Gastroesophageal sphincter (tissue), 4 donors: ENCODE measurements around the gene RECQL. TPM values are rescaled to one million over a fixed set of nuclear protein-coding genes. Genes with fewer than 3 reads are reported as not detected.
A peak's percentile ranks its signal among the peaks of the same experiment; 100 is the strongest.

Source experiments
- ATAC-seq: fragments of 150-250 bp; one replicate; pipeline ENCODE4 v1.9.1; 2016; ENCODE audit warnings: mild to moderate bottlenecking, moderate library complexity
- H3K27ac ChIP-seq, 4 donors: fragments of 200-600 bp; sonication (generic) in 3 of 4; 1 replicate in 3 of 4; 2 replicates in 1 of 4; pipeline ENCODE4 v1.5.1; 2016 to 2019
- H3K27me3 ChIP-seq: fragments of 200-600 bp; sonication (generic); one replicate; pipeline ENCODE4 v1.5.1; 2019
- H3K36me3 ChIP-seq, 2 donors: fragments of 200-600 bp; sonication (generic); one replicate each; pipeline ENCODE4 v1.5.1; 2019; ENCODE audit warnings: control low read depth in 1 of 2
- H3K4me1 ChIP-seq, 3 donors: fragments of 200-600 bp; sonication (generic); 1 replicate in 2 of 3; 2 replicates in 1 of 3; pipeline ENCODE4 v1.5.1; 2016 to 2019; ENCODE audit warnings: control low read depth in 2 of 3
- H3K4me3 ChIP-seq, 2 donors: fragments of 200-600 bp; sonication (generic); one replicate each; pipeline ENCODE4 v1.5.1; 2019; ENCODE audit warnings: mild to moderate bottlenecking in 1 of 2, moderate library complexity in 1 of 2
- H3K9me3 ChIP-seq, 3 donors: fragments of 200-600 bp; sonication (generic); one replicate each; pipeline ENCODE4 v1.5.1; 2017 to 2019; ENCODE audit warnings: control low read depth in 2 of 3
- CTCF ChIP-seq, 4 experiments: fragments of 200-600 bp in 2 of 4; fragments of 450-650 bp in 2 of 4; sonication (generic) in 1 of 4; IDR thresholded peaks; one replicate each; pipeline ENCODE4 v1.5.1; 2017 to 2019; ENCODE audit warnings: antibody characterized with exemption in 4 of 4, mild to moderate bottlenecking in 2 of 4, moderate library complexity in 2 of 4
- EP300 ChIP-seq: sonication (generic); formaldehyde crosslinking; IDR thresholded peaks from one replicate; pipeline ENCODE4 v1.6.1; 2017; ENCODE audit warnings: antibody characterized with exemption, mild to moderate bottlenecking
- POLR2A ChIP-seq, 2 donors: fragments of 450-650 bp; IDR thresholded peaks; one replicate each; pipeline ENCODE4 v1.6.1; 2017; ENCODE audit warnings: antibody characterized with exemption in 2 of 2, mild to moderate bottlenecking in 2 of 2, moderate library complexity in 1 of 2
- POLR2AphosphoS5 ChIP-seq: sonication (generic); formaldehyde crosslinking; IDR thresholded peaks from one replicate; pipeline ENCODE4 v1.6.1; 2017; ENCODE audit warnings: antibody characterized with exemption
- WGBS, 2 donors: methylation state at CpG; one replicate each; pipeline ENCODE4 v1.1.5; 2018; ENCODE audit warnings: low coverage in 1 of 2; 5-methylcytosine and 5-hydroxymethylcytosine counted together
- total RNA-seq, 4 donors: library from RNA; depleted of rRNA; stranded (reverse); fragments of >200 nt; gene quantifications; one replicate each; pipeline ENCODE4 v1.1.0, GENCODE V29; 2016

The RECQL gene
- total RNA-seq, 4 donors from 2014 or later, result 44.6 to 75.0 (median 58.2) TPM

GRCh38 chr12:21453312-21453852 lies 48.1 kb downstream of the RECQL start:
- H3K9me3 ChIP-seq, result no peaks in the 10 kb centered on the region
- no peak for ATAC-seq
- H3K27ac ChIP-seq, result no peak overlapping the region
- H3K4me3 ChIP-seq, result no peak overlapping the region
- H3K36me3 ChIP-seq, result peaks cover 2 to 85% of the 10 kb centered on the region in 2 donors
- WGBS, 2 donors, result 86 to 90% methylated on average over 3 to 4 of the region's 4 CpGs
- H3K4me1 ChIP-seq, result no peaks in the 10 kb centered on the region
- TF ChIP-seq CTCF (IDR thresholded peaks at IDR 0.05) (no peak), POLR2A (IDR thresholded peaks at IDR 0.05) (no peak), EP300 (no peak), POLR2AphosphoS5 (no peak)
- no peaks in the 10 kb centered on the region for H3K27me3 ChIP-seq

GRCh38 chr12:21451529-21451928 lies 49.9 kb downstream of the RECQL start:
- TF ChIP-seq POLR2A (IDR thresholded peaks at IDR 0.05) (no peak), EP300 (no peak), CTCF (IDR thresholded peaks at IDR 0.05) (no peak), POLR2AphosphoS5 (no peak)
- WGBS, 2 donors, result 0 to 50% methylated on average over 1 of the region's 1 CpG
- no peaks in the 10 kb centered on the region for H3K4me1 ChIP-seq
- no peaks in the 10 kb centered on the region for H3K27me3 ChIP-seq
- ATAC-seq, result no peak
- H3K9me3 ChIP-seq, result no peaks in the 10 kb centered on the region
- no peak overlapping the region for H3K4me3 ChIP-seq
- no peak overlapping the region for H3K27ac ChIP-seq
- peaks cover 2 to 85% of the 10 kb centered on the region in 2 donors for H3K36me3 ChIP-seq

- Histone ChIP-seq H3K4me3 (no peak overlapping the region), H3K27me3 (no peaks in the 10 kb centered on the region), H3K27ac (no peak overlapping the region), H3K4me1 (peaks cover 0 to 12% (median 0%) of the 10 kb centered on the region in 3 donors), H3K36me3 (peaks cover 2 to 86% of the 10 kb centered on the region in 2 donors), H3K9me3 (no peaks in the 10 kb centered on the region)
- ATAC-seq, result no peak
- TF ChIP-seq EP300, result no peak
- no peak for TF ChIP-seq CTCF (IDR thresholded peaks at IDR 0.05)
- no peak for TF ChIP-seq POLR2AphosphoS5
- no peak for TF ChIP-seq POLR2A (IDR thresholded peaks at IDR 0.05)
Observed at GRCh38 chr12:21444193-21445146, 57.0 kb downstream of the RECQL start.

DNA sequence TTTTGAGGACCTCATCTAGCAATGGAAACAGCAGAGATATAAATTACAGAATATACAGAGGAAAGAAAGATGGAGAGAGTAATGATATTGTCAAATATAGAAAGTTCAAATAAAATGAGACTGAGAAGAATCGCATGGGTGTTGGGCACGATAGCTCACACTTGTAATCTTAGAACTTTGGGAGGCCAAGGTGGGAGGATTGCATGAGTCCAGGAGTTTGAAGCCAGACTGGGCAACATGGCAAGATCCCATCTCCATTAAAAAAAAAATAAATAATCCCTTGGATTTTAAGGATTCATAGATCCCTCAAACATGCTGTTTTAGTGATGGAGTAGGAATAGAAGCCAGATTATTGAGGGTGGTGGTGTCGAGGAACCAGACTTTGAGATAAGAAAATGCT lies 62.1 kb downstream of the RECQL start:
- H3K27ac ChIP-seq, result peak overlapping the region in 1 of 4 donors; percentile 87
- peaks cover 0 to 35% of the 10 kb centered on the region in 2 donors for H3K36me3 ChIP-seq
- no peak for TF ChIP-seq POLR2A (IDR thresholded peaks at IDR 0.05)
- TF ChIP-seq EP300, result no peak
- TF ChIP-seq CTCF (IDR thresholded peaks at IDR 0.05), result no peak
- TF ChIP-seq POLR2AphosphoS5, result no peak
- WGBS, 2 donors, result 92 to 97% methylated on average over 3 of the region's 3 CpGs
- ATAC-seq, result no peak
- H3K9me3 ChIP-seq, result no peaks in the 10 kb centered on the region
- H3K27me3 ChIP-seq, result no peaks in the 10 kb centered on the region
- H3K4me3 ChIP-seq, result no peak overlapping the region
- peaks cover 0 to 28% (median 0%) of the 10 kb centered on the region in 3 donors for H3K4me1 ChIP-seq
